Heart left ventricle (tissue), 13 donors: ENCODE results near the gene SPATA21.

Experiments
- POLR2A ChIP-seq, 2 donors: fragments of 450-650 bp; IDR thresholded peaks; one replicate each; pipeline ENCODE4 v1.6.1; 2017; ENCODE audit warnings: antibody characterized with exemption in 2 of 2, mild to moderate bottlenecking in 2 of 2, moderate library complexity in 2 of 2
- TF ChIP-seq, protein P1 (sequence below), 12 donors: fragments of 200-600 bp; sonication (generic) in 4 of 12; IDR thresholded peaks; one replicate each; pipeline versions ENCODE4 v1.5.0 to v1.8.0; 2018 to 2022; ENCODE audit warnings: antibody characterized with exemption in 12 of 12, mild to moderate bottlenecking in 5 of 12
- donor health status: ischemic (EF 13 %, LVEDD 7.1; RV severe dilation, severe dysfunction).
- donor health status: DM: no; HTN: yes; CAD: no.
- donor health status: DM: no; HTN: no; CAD: no.
- donor health status: ischemic (EF 25% LVEDD 6.9; RV normal size, moderate dysfunction).
- donor health status: ischemic (EF 25% LVEDD 5.7; RV mildly dilated, moderate dysfunction).
- donor health status: ischemic (EF 35%, LVEDD 5.7; RV mildly dilated, moderate dysfunction).
- donor health status: nonischemic (EF 11% LVEDD 7.7; RV severe dilation, severe dysfunction).
- donor health status: DM: yes; HTN: yes; CAD: no.
- donor health status: PGD.
- donor health status: ischemic (EF 29% LVEDD 5.4; RV normal size, mild dysfunction).
- donor health status: nonischemic (EF 23%, LVEDD 6.1; RV moderate dilation, normal function).

DNA sequence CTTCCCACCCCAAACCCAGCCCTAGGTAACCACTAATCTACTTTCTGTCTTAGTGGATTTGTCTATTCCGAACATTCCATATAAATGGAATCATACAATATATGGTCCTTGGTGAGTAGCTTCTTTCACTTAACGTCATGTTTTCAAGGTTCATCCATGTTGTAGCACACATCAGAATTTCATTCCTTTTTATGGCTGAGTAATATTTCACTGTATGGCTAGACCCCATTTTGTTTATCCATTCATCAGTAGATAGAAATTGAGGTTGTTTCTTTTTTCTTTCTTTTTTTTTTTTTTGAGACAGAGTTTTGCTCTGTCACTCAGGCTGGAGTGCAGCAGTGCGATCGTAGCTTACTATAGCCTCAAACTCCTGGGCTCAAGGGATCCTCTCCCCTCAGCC, 3.2 kb downstream of the SPATA21 start:
- TF ChIP-seq, protein P1, sequence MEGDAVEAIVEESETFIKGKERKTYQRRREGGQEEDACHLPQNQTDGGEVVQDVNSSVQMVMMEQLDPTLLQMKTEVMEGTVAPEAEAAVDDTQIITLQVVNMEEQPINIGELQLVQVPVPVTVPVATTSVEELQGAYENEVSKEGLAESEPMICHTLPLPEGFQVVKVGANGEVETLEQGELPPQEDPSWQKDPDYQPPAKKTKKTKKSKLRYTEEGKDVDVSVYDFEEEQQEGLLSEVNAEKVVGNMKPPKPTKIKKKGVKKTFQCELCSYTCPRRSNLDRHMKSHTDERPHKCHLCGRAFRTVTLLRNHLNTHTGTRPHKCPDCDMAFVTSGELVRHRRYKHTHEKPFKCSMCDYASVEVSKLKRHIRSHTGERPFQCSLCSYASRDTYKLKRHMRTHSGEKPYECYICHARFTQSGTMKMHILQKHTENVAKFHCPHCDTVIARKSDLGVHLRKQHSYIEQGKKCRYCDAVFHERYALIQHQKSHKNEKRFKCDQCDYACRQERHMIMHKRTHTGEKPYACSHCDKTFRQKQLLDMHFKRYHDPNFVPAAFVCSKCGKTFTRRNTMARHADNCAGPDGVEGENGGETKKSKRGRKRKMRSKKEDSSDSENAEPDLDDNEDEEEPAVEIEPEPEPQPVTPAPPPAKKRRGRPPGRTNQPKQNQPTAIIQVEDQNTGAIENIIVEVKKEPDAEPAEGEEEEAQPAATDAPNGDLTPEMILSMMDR (IDR thresholded peaks at IDR 0.05) = no peak
- no peak for TF ChIP-seq POLR2A (IDR thresholded peaks at IDR 0.05)
